T-helper 22 cell (primary cell): ENCODE measurements around the gene RCBTB2.
"Not testable (repeated sequence)": the region's sequence is repeated elsewhere in the genome, so short reads cannot be mapped to it uniquely, and the experiment has no call there.

ENCODE experiments used
- DNase-seq: peaks from one replicate; pipeline ENCODE4 v3.0.0-alpha.2; 2020; ENCODE audit warnings: low read depth

RCBTB2 gene

GRCh38 chr13:48494874-48495273 lies 38.0 kb downstream of the RCBTB2 start:
- no peak for DNase-seq

- no peak for DNase-seq
Observed at GRCh38 chr13:48493851-48494250, 39.0 kb downstream of the RCBTB2 start.

GRCh38 chr13:48493066-48493765 lies 39.7 kb downstream of the RCBTB2 start:
- no peak for DNase-seq

GRCh38 chr13:48492470-48493065 lies 40.3 kb downstream of the RCBTB2 start:
- peak; percentile 70 for DNase-seq

- no peak for DNase-seq
Observed at GRCh38 chr13:48492096-48492440, 40.8 kb downstream of the RCBTB2 start.

GRCh38 chr13:48491423-48492095 lies 41.3 kb downstream of the RCBTB2 start:
- no peak for DNase-seq

GRCh38 chr13:48490241-48490640 lies 42.6 kb downstream of the RCBTB2 start:
- no peak for DNase-seq

- no peak for DNase-seq
Observed at GRCh38 chr13:48489666-48490065, 43.2 kb downstream of the RCBTB2 start.

GRCh38 chr13:48488995-48489394 lies 43.9 kb downstream of the RCBTB2 start:
- DNase-seq, result no peak

- no peak for DNase-seq
Observed at GRCh38 chr13:48487968-48488367, 44.9 kb downstream of the RCBTB2 start.

- DNase-seq, result no peak
Observed at GRCh38 chr13:48486836-48487235, 46.0 kb downstream of the RCBTB2 start.

GRCh38 chr13:48486362-48486761 lies 46.5 kb downstream of the RCBTB2 start:
- no peak for DNase-seq

GRCh38 chr13:48485432-48485831 lies 47.4 kb downstream of the RCBTB2 start:
- DNase-seq, result no peak

- DNase-seq, result no peak
Observed at GRCh38 chr13:48483575-48483974, 49.3 kb downstream of the RCBTB2 start.

- DNase-seq, result no peak
Observed at GRCh38 chr13:48478391-48478790, 54.5 kb downstream of the RCBTB2 start.

GRCh38 chr13:48477191-48477855 lies 55.6 kb downstream of the RCBTB2 start:
- no peak for DNase-seq

GRCh38 chr13:48476686-48477085 lies 56.2 kb downstream of the RCBTB2 start:
- no peak for DNase-seq

GRCh38 chr13:48476215-48476614 lies 56.7 kb downstream of the RCBTB2 start:
- no peak for DNase-seq

- no peak for DNase-seq
Observed at GRCh38 chr13:48475230-48475629, 57.6 kb downstream of the RCBTB2 start.

- DNase-seq, result no peak
Observed at GRCh38 chr13:48457578-48458242, 75.2 kb downstream of the RCBTB2 start.

- no peak for DNase-seq
Observed at GRCh38 chr13:48456546-48456945, 76.3 kb downstream of the RCBTB2 start.

- DNase-seq, result not testable (repeated sequence)
Observed at GRCh38 chr13:48451196-48451595, 81.7 kb downstream of the RCBTB2 start.
